Glomerular visceral epithelial cell (primary cell): Measurements from ENCODE around the gene ZNRF3.
"Not testable (repeated sequence)": the region's sequence is repeated elsewhere in the genome, so short reads cannot be mapped to it uniquely, and the experiment has no call there.

Experiments
- DNase-seq: peaks from one replicate; pipeline ENCODE4 v3.0.0-alpha.2; 2016; ENCODE audit errors: extremely low spot score

Gene ZNRF3

GRCh38 chr22:28882878-28883656, at the start of gene ZNRF3:
Gene ZNRF3, plus strand, starts transcription at chr22:28883572. Its CDS starts 195 bp downstream, at chr22:28883767.
- peak; percentile 93 for DNase-seq

- no peak for DNase-seq
Measured at GRCh38 chr22:28835630-28836189, 47.7 kb upstream of the ZNRF3 start.

- no peak for DNase-seq
Measured at GRCh38 chr22:28837640-28838039, 45.7 kb upstream of the ZNRF3 start.

- no peak for DNase-seq
Measured at GRCh38 chr22:28838971-28839370, 44.4 kb upstream of the ZNRF3 start.

- DNase-seq: no peak
Measured at GRCh38 chr22:28841111-28841510, 42.3 kb upstream of the ZNRF3 start.

GRCh38 chr22:28843633-28844032, 39.7 kb upstream of the ZNRF3 start:
- DNase-seq: no peak

- not testable (repeated sequence) for DNase-seq
Measured at GRCh38 chr22:28844277-28844676, 39.1 kb upstream of the ZNRF3 start.

GRCh38 chr22:28846994-28847393, 36.4 kb upstream of the ZNRF3 start:
- DNase-seq: no peak

GRCh38 chr22:28855355-28856094, 27.8 kb upstream of the ZNRF3 start:
- DNase-seq: peak; percentile 63

GRCh38 chr22:28856095-28856455, 27.3 kb upstream of the ZNRF3 start:
- no peak for DNase-seq

- DNase-seq: no peak
Measured at GRCh38 chr22:28857288-28857687, 26.1 kb upstream of the ZNRF3 start.

- no peak for DNase-seq
Measured at GRCh38 chr22:28864878-28865596, 18.3 kb upstream of the ZNRF3 start.

GRCh38 chr22:28867191-28867590, 16.2 kb upstream of the ZNRF3 start:
- DNase-seq: no peak

- not testable (repeated sequence) for DNase-seq
Measured at GRCh38 chr22:28868389-28868788, 15.0 kb upstream of the ZNRF3 start.

GRCh38 chr22:28869736-28870135, 13.6 kb upstream of the ZNRF3 start:
- no peak for DNase-seq

- DNase-seq: no peak
Measured at GRCh38 chr22:28873183-28873963, 10.0 kb upstream of the ZNRF3 start.

- no peak for DNase-seq
Measured at GRCh38 chr22:28874061-28874460, 9.3 kb upstream of the ZNRF3 start.

GRCh38 chr22:28874811-28875320, 8.5 kb upstream of the ZNRF3 start:
- DNase-seq: no peak

GRCh38 chr22:28882545-28882877, 861 bp upstream of the ZNRF3 start:
- peak; percentile 12 for DNase-seq

- no peak for DNase-seq
Measured at GRCh38 chr22:28883657-28883916, 215 bp downstream of the ZNRF3 start.

- DNase-seq: peak; percentile 27
Measured at GRCh38 chr22:28883917-28884746, 760 bp downstream of the ZNRF3 start.
